ENCODE results near the gene NRXN2.
"Not testable (repeated sequence)": the region's sequence is repeated elsewhere in the genome, so short reads cannot be mapped to it uniquely, and the experiment has no call there.

- TF ChIP-seq CTCF (IDR thresholded peaks at IDR 0.05); POLR2AphosphoS5 (IDR thresholded peaks at IDR 0.05; ENCODE audit: low read depth, low read length); REST (IDR thresholded peaks at IDR 0.05; ENCODE audit: insufficient read depth in 1 of 2, low read depth in 2 of 2, low read length in 1 of 2); SIN3A (IDR thresholded peaks at IDR 0.05; ENCODE audit: borderline replicate concordance, insufficient read depth, low read depth, low read length): not testable (repeated sequence)
Measured at GRCh38 chr11:64664236-64664870, 58.6 kb downstream of the NRXN2 start.
